Heart left ventricle (tissue), 16 donors: ENCODE data around the gene GID4. TPM values are rescaled to one million over a fixed set of nuclear protein-coding genes. Genes with fewer than 3 reads are reported as not detected.
A peak's percentile ranks its signal among the peaks of the same experiment; 100 is the strongest.

ENCODE experiments used
- ATAC-seq, 4 donors: fragments of 200-7000 bp; cut with Tn5 transposase; one replicate each; pipeline ENCODE4 v1.9.1; 2020 to 2022; ENCODE audit warnings: moderate library complexity in 4 of 4, mild to moderate bottlenecking in 3 of 4, moderate number of reproducible peaks in 1 of 4
- DNase-seq, 5 donors: peaks; one replicate each; pipeline ENCODE4 v3.0.0-alpha.2; 2020
- H3K27ac ChIP-seq, 12 donors: fragments of 200-600 bp; sonication (generic) in 4 of 12; one replicate each; pipeline versions ENCODE4 v1.5.0 to v1.8.0; 2016 to 2022; ENCODE audit warnings: mild to moderate bottlenecking in 2 of 12
- H3K27me3 ChIP-seq, 9 donors: fragments of 200-600 bp; sonication (generic) in 2 of 9; one replicate each; pipeline versions ENCODE4 v1.5.1 to v1.8.0; 2016 to 2022; ENCODE audit warnings: mild to moderate bottlenecking in 3 of 9
- H3K36me3 ChIP-seq, 9 donors: fragments of 200-600 bp; sonication (generic) in 2 of 9; one replicate each; pipeline versions ENCODE4 v1.5.0 to v1.8.0; 2018 to 2022; ENCODE audit warnings: mild to moderate bottlenecking in 2 of 9
- H3K4me1 ChIP-seq, 12 donors: fragments of 200-600 bp; sonication (generic) in 4 of 12; one replicate each; pipeline versions ENCODE4 v1.5.0 to v1.8.0; 2016 to 2022; ENCODE audit warnings: mild to moderate bottlenecking in 3 of 12
- H3K4me3 ChIP-seq, 12 donors: fragments of 200-600 bp; sonication (generic) in 4 of 12; one replicate each; pipeline versions ENCODE4 v1.5.0 to v1.8.0; 2017 to 2022; ENCODE audit warnings: mild to moderate bottlenecking in 9 of 12, moderate library complexity in 4 of 12
- H3K9me3 ChIP-seq, 12 donors: fragments of 200-600 bp; sonication (generic) in 4 of 12; one replicate each; pipeline versions ENCODE4 v1.5.0 to v1.8.0; 2016 to 2022; ENCODE audit warnings: mild to moderate bottlenecking in 1 of 12
- POLR2A ChIP-seq, 2 donors: fragments of 450-650 bp; IDR thresholded peaks; one replicate each; pipeline ENCODE4 v1.6.1; 2017; ENCODE audit warnings: antibody characterized with exemption in 2 of 2, mild to moderate bottlenecking in 2 of 2, moderate library complexity in 2 of 2
- WGBS, 4 donors: extraction: QIAGEN DNeasy Blood & Tissue Kit in 2 of 4; methylation state at CpG; one replicate each; pipeline versions ENCODE4 v1.1.5 to v1.1.7; 2013 to 2018; 5-methylcytosine and 5-hydroxymethylcytosine counted together
- intact Hi-C, 10 donors: fragments of 100-400 bp; cut with DNase I; formaldehyde crosslinking; loops; one replicate each; pipeline versions ENCODE4 v1.11.1 to v1.14.2; 2022
- polyA plus RNA-seq, 2 donors: library from polyadenylated mRNA; stranded (reverse); fragments of 200-250 nt; gene quantifications; one replicate each; pipeline ENCODE4 v1.2.3, GENCODE V29; 2013
- total RNA-seq, 9 donors: library from RNA; depleted of rRNA in 2 of 9; stranded (reverse); fragments of >200 nt in 2 of 9; fragmentation: NEBNext Ultra II Directional in 3 of 9; extraction: Animal tissue kit (Norgen Biotek cat#: 25700) in 3 of 9; gene quantifications; one replicate each; pipeline versions ENCODE4 v1.1.0 to v1.2.4, GENCODE V29; 2016 to 2023
- TF ChIP-seq, protein P1 (sequence below), 12 donors: fragments of 200-600 bp; sonication (generic) in 4 of 12; IDR thresholded peaks; one replicate each; pipeline versions ENCODE4 v1.5.0 to v1.8.0; 2018 to 2022; ENCODE audit warnings: antibody characterized with exemption in 12 of 12, mild to moderate bottlenecking in 5 of 12
- donor health status: ischemic (EF 13 %, LVEDD 7.1; RV severe dilation, severe dysfunction).
- donor health status: healthy with polysubstance abuse.
- donor health status: DM: no; HTN: yes; CAD: no.
- donor health status: DM: no; HTN: no; CAD: no.
- donor health status: ischemic (EF 25% LVEDD 6.9; RV normal size, moderate dysfunction).
- donor health status: ischemic (EF 25% LVEDD 5.7; RV mildly dilated, moderate dysfunction).
- donor health status: healthy.
- donor health status: DM: yes; HTN: yes; CAD: no.
- donor health status: ischemic (EF 35%, LVEDD 5.7; RV mildly dilated, moderate dysfunction).
- donor health status: nonischemic (EF 11% LVEDD 7.7; RV severe dilation, severe dysfunction).
- donor health status: DM: yes; HTN: yes; CAD: no.
- donor health status: PGD.
- donor health status: ischemic (EF 29% LVEDD 5.4; RV normal size, mild dysfunction).
- donor health status: nonischemic (EF 23%, LVEDD 6.1; RV moderate dilation, normal function).

GID4 gene
- total and polyA plus RNA-seq, 11 donors = 8.0 to 27.7 (median 18.2) TPM

DNA sequence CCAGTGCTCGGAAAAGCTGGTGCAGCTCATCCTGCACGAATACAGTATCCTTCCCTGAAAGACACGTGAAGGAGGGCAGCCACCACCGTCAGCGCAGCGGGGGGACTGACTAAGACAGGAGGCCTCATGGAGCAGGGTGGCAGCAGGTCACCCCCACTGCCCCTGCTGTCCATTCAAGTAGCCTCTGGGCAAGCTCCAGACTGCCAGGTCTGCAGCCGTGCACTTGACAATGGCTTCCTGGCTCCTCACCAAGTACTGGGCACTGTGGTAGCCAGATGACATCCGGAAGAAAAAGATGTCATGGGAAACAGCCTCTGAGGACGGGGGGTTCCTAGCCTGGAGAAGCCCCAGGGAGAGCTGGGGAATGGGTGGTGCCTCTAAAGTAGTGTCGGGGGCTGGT, 61.4 kb downstream of the GID4 start:
- peak in 1 of 5 donors; percentile 4 for DNase-seq

DNA sequence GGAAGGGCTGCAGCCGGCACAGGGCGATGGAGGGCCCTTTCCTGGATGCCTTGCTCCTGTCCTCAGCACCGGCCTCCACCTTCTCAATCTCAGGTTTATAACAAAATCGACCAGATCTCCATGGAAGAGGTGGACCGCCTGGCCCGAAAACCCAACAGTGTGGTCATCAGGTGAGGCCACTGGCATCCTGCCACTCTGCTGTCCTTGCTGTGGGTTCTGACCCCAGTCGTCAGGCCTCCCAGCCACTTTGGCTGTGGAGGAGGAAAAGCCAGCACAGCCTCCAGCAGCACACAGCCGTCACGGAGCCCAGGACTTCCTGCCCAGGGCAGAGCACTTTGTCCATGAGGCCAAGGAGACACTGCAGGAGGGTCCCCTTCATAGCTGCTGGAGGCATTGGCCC, 62.6 kb downstream of the GID4 start:
- H3K4me1 ChIP-seq = no peaks in the 10 kb centered on the region
- peaks cover 0 to 91% (median 64%) of the 10 kb centered on the region in 9 donors for H3K36me3 ChIP-seq
- no peaks in the 10 kb centered on the region for H3K27me3 ChIP-seq
- H3K4me3 ChIP-seq = no peak overlapping the region
- 76 to 94% (median 87%) methylated on average over 8 to 9 of the region's 9 CpGs for WGBS, 4 donors
- H3K9me3 ChIP-seq = no peaks in the 10 kb centered on the region
- no peak for ATAC-seq
- no peak overlapping the region for H3K27ac ChIP-seq
- TF ChIP-seq, protein P1, sequence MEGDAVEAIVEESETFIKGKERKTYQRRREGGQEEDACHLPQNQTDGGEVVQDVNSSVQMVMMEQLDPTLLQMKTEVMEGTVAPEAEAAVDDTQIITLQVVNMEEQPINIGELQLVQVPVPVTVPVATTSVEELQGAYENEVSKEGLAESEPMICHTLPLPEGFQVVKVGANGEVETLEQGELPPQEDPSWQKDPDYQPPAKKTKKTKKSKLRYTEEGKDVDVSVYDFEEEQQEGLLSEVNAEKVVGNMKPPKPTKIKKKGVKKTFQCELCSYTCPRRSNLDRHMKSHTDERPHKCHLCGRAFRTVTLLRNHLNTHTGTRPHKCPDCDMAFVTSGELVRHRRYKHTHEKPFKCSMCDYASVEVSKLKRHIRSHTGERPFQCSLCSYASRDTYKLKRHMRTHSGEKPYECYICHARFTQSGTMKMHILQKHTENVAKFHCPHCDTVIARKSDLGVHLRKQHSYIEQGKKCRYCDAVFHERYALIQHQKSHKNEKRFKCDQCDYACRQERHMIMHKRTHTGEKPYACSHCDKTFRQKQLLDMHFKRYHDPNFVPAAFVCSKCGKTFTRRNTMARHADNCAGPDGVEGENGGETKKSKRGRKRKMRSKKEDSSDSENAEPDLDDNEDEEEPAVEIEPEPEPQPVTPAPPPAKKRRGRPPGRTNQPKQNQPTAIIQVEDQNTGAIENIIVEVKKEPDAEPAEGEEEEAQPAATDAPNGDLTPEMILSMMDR (IDR thresholded peaks at IDR 0.05) = no peak
- TF ChIP-seq POLR2A (IDR thresholded peaks at IDR 0.05) = no peak
- intact Hi-C loops = no loop called here
- no peak for DNase-seq

More for the DNA sequence above, 61.4 kb downstream of the GID4 start:
- intact Hi-C loops = no loop called here
- peaks cover 0 to 92% (median 67%) of the 10 kb centered on the region in 9 donors for H3K36me3 ChIP-seq
- TF ChIP-seq, protein P1 (IDR thresholded peaks at IDR 0.05) = no peak
- no peak for TF ChIP-seq POLR2A (IDR thresholded peaks at IDR 0.05)
- H3K27ac ChIP-seq = no peak overlapping the region
- WGBS, 4 donors = 76 to 87% (median 79%) methylated on average over 7 to 10 of the region's 10 CpGs
- H3K4me3 ChIP-seq = no peak overlapping the region
- H3K4me1 ChIP-seq = no peaks in the 10 kb centered on the region
- ATAC-seq = no peak
- no peaks in the 10 kb centered on the region for H3K9me3 ChIP-seq
- no peaks in the 10 kb centered on the region for H3K27me3 ChIP-seq

DNA sequence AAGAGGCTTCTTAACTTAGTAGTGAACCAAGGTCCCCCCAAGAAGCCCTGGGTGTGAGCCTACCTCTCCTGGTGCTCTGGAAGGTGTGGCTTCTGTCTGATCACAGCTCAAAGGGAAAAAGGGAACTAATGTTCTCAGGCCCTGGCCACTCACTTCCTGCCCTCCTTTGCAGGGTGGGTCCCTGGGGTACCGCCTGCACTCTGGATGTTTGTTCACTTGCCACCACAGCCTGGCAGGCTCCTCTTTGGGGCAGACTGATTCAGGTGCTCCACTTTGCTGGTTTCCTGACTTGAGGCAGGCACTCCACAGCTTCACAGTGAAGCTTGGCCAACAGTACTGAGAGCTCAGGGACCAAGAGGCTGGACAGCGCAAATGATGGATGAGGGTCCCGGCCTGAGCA, 63.4 kb downstream of the GID4 start:
- no peaks in the 10 kb centered on the region for H3K27me3 ChIP-seq
- peaks cover 0 to 90% (median 58%) of the 10 kb centered on the region in 9 donors for H3K36me3 ChIP-seq
- WGBS, 4 donors = 77 to 93% (median 87%) methylated on average over 3 of the region's 3 CpGs
- H3K4me1 ChIP-seq = no peaks in the 10 kb centered on the region
- TF ChIP-seq POLR2A (IDR thresholded peaks at IDR 0.05) = no peak
- TF ChIP-seq, protein P1 (IDR thresholded peaks at IDR 0.05) = no peak
- DNase-seq = no peak
- no peak for ATAC-seq
- no peaks in the 10 kb centered on the region for H3K9me3 ChIP-seq
- no peak overlapping the region for H3K4me3 ChIP-seq
- intact Hi-C loops = no loop called here
- no peak overlapping the region for H3K27ac ChIP-seq

DNA sequence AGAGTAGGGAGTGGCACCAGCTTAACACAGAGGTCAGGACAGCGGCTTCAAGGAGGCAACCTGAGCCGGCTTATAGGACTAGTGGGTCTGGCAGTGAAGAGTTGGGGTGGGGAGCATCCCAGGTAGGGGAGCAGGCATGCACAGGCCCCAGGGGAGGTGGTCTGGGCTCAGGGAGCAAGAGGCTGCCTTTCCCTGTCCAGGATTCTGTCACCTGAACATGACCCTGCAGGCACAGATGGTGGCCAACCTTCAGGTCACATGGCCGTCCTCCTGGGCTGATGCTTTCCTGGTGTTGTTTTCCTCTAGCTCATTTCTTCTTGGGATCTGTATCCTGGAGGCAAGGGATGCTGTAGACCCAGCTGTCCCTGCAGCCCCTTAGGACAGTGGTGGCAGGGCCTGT, 65.8 kb downstream of the GID4 start:
- peaks cover 0 to 67% (median 35%) of the 10 kb centered on the region in 9 donors for H3K36me3 ChIP-seq
- no peak overlapping the region for H3K27ac ChIP-seq
- no peaks in the 10 kb centered on the region for H3K9me3 ChIP-seq
- DNase-seq (no peak), ATAC-seq (no peak)
- intact Hi-C loops = no loop called here
- H3K4me1 ChIP-seq = no peaks in the 10 kb centered on the region
- H3K27me3 ChIP-seq = no peaks in the 10 kb centered on the region
- H3K4me3 ChIP-seq = no peak overlapping the region
- WGBS, 4 donors = 81 to 96% (median 86%) methylated on average over 2 to 3 of the region's 3 CpGs
- TF ChIP-seq, protein P1 (IDR thresholded peaks at IDR 0.05) = no peak
- TF ChIP-seq POLR2A (IDR thresholded peaks at IDR 0.05) = no peak
